ENCODE measurements around the gene ATXN2. TPM values are rescaled to one million over a fixed set of nuclear protein-coding genes. Genes with fewer than 3 reads are reported as not detected.
"Not testable (repeated sequence)": the region's sequence is repeated elsewhere in the genome, so short reads cannot be mapped to it uniquely, and the experiment has no call there.

Gene ATXN2
- total and polyA plus RNA-seq, 2 experiments from 2014 or later, result 19.2 to 56.4 TPM

DNA sequence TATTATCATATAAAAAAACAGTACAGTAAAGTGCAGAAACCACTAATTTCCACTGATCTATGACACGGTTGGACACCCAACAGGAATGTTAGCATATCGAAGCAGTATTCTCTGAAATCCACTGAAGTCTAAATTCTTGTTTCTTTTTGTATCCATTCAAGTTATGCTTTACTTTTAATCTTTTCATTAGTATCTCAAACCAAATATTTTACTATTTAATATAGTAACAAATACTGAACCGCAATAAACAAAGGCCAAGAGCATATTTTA lies 41.1 kb downstream of the ATXN2 start:
- Histone ChIP-seq H3K27ac (peak overlapping the region; percentile 65), H3F3A (ENCODE audit: insufficient read depth) (peaks cover 43% of the 10 kb centered on the region), H3K9ac (0 out of 2 replicates have a peak overlapping the region, but pooled peaks have one; percentile 5), H3K9me2 (ENCODE audit: insufficient read depth) (no peaks in the 10 kb centered on the region), H3K4me1 (ENCODE audit: insufficient read depth) (peaks cover 50% of the 10 kb centered on the region), H4K20me1 (ENCODE audit: insufficient read depth) (peaks cover 8% of the 10 kb centered on the region; the same call in 1 of the 2 replicates), H3K27me3 (replicated peaks; ENCODE audit: insufficient read depth) (no peaks in the 10 kb centered on the region), H3K4me2 (ENCODE audit: unreplicated experiment) (peak overlapping the region; percentile 74), H3K36me3 (ENCODE audit: low read depth) (0 out of 2 replicates have a peak, but pooled peaks cover 5% of the 10 kb centered on the region), H3K79me2 (ENCODE audit: insufficient read depth) (peaks cover 100% of the 10 kb centered on the region), H2AFZ (no peak overlapping the region), H3K4me3 (peak overlapping the region; percentile 43; the same call in 1 of the 2 replicates), H3K9me3 (ENCODE audit: low read depth) (no peaks in the 10 kb centered on the region)
- DNase-seq, result peak; percentile 34
- in situ Hi-C loops (cut with MboI), result no loop called here
- TF ChIP-seq EZH2phosphoT487 (IDR thresholded peaks at IDR 0.05; ENCODE audit: insufficient read depth, low read depth) (no peak), EZH2 (IDR thresholded peaks at IDR 0.05; ENCODE audit: insufficient read depth, poor library complexity, severe bottlenecking) (no peak)
- WGBS, 2 experiments (ENCODE audit: low coverage in 1 of 2, low lambda C conversion rate in 2 of 2, missing lambda C conversion rate in 2 of 2), result 43 to 55% methylated on average over 3 of the region's 3 CpGs

GRCh38 chr12:111557271-111558106 lies 41.6 kb downstream of the ATXN2 start:
- no peaks in the 10 kb centered on the region for H3K27me3 ChIP-seq (replicated peaks; ENCODE audit: insufficient read depth)
- in situ Hi-C loops (cut with MboI), result no loop called here
- H3K9me3 ChIP-seq (ENCODE audit: low read depth), result no peaks in the 10 kb centered on the region
- 0 out of 2 replicates have a peak, but pooled peaks cover 5% of the 10 kb centered on the region for H3K36me3 ChIP-seq (ENCODE audit: low read depth)
- peak; percentile 66 for DNase-seq
- H2AFZ ChIP-seq, result no peak overlapping the region
- peaks cover 8% of the 10 kb centered on the region; the same call in 1 of the 2 replicates for H4K20me1 ChIP-seq (ENCODE audit: insufficient read depth)
- H3K79me2 ChIP-seq (ENCODE audit: insufficient read depth), result peaks cover 100% of the 10 kb centered on the region
- H3K9me2 ChIP-seq (ENCODE audit: insufficient read depth), result no peaks in the 10 kb centered on the region
- H3K4me1 ChIP-seq (ENCODE audit: insufficient read depth), result peaks cover 44% of the 10 kb centered on the region
- H3F3A ChIP-seq (ENCODE audit: insufficient read depth), result peaks cover 45% of the 10 kb centered on the region
- 12% methylated on average over 5 of the region's 5 CpGs for WGBS, 2 experiments (ENCODE audit: low coverage in 1 of 2, low lambda C conversion rate in 2 of 2, missing lambda C conversion rate in 2 of 2)
- peak overlapping the region; percentile 65 for H3K27ac ChIP-seq
- peak overlapping the region; percentile 43 for H3K4me3 ChIP-seq
- TF ChIP-seq EZH2 (IDR thresholded peaks at IDR 0.05; ENCODE audit: insufficient read depth, poor library complexity, severe bottlenecking) (no peak), EZH2phosphoT487 (IDR thresholded peaks at IDR 0.05; ENCODE audit: insufficient read depth, low read depth) (no peak)
- peak overlapping the region; percentile 74 for H3K4me2 ChIP-seq (ENCODE audit: unreplicated experiment)
- peak overlapping the region; percentile 27 for H3K9ac ChIP-seq

GRCh38 chr12:111556676-111557075 lies 42.4 kb downstream of the ATXN2 start:
- peak overlapping the region; percentile 74 for H3K4me2 ChIP-seq (ENCODE audit: unreplicated experiment)
- in situ Hi-C loops (cut with MboI), result no loop called here

DNA sequence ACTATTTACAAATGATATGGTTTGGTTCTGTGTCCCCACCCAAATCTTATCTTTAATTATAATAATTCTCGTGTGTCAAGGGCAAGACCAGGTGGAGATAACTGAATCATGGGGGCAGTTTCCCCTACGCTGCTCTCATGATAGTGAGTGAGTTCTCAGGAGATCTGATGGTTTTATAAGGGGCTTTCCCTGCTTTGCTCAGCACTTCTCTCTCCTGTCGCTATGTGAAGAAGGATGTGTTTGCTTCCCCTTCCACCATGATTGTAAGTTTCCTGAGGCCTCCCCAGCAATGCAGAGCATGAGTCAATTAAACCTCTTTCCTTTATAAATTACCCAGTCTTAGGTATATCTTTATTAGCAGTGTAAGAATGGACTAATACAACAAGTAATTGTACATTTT lies 43.8 kb downstream of the ATXN2 start:
- peaks cover 38% of the 10 kb centered on the region for H3K4me1 ChIP-seq (ENCODE audit: insufficient read depth)
- H3K27me3 ChIP-seq (replicated peaks; ENCODE audit: insufficient read depth); H3K9ac ChIP-seq; H3K4me3 ChIP-seq; H3K9me2 ChIP-seq (ENCODE audit: insufficient read depth); DNase-seq; H3K9me3 ChIP-seq (ENCODE audit: low read depth); H4K20me1 ChIP-seq (ENCODE audit: insufficient read depth); H2AFZ ChIP-seq; in situ Hi-C loops (cut with MboI): not testable (repeated sequence)
- H3K4me2 ChIP-seq (ENCODE audit: unreplicated experiment), result peak overlapping the region; percentile 74
- WGBS, 2 experiments (ENCODE audit: low coverage in 1 of 2, low lambda C conversion rate in 2 of 2, missing lambda C conversion rate in 2 of 2), result 96 to 98% methylated on average over 3 of the region's 3 CpGs
- H3K36me3 ChIP-seq (ENCODE audit: low read depth), result peaks cover 10% of the 10 kb centered on the region
- peaks cover 49% of the 10 kb centered on the region for H3F3A ChIP-seq (ENCODE audit: insufficient read depth)
- peaks cover 100% of the 10 kb centered on the region for H3K79me2 ChIP-seq (ENCODE audit: insufficient read depth)
- peak overlapping the region; percentile 65; the same call in 1 of the 2 replicates for H3K27ac ChIP-seq

More at GRCh38 chr12:111556676-111557075, 42.4 kb downstream of the ATXN2 start:
- Histone ChIP-seq H3K36me3 (ENCODE audit: low read depth) (0 out of 2 replicates have a peak, but pooled peaks cover 5% of the 10 kb centered on the region), H3K9me3 (ENCODE audit: low read depth) (no peaks in the 10 kb centered on the region), H3K9me2 (ENCODE audit: insufficient read depth) (no peaks in the 10 kb centered on the region), H3K4me1 (ENCODE audit: insufficient read depth) (peaks cover 38% of the 10 kb centered on the region), H3K9ac (peak overlapping the region; percentile 27), H3K79me2 (ENCODE audit: insufficient read depth) (peaks cover 100% of the 10 kb centered on the region), H3K27me3 (replicated peaks; ENCODE audit: insufficient read depth) (no peaks in the 10 kb centered on the region), H3F3A (ENCODE audit: insufficient read depth) (peaks cover 49% of the 10 kb centered on the region), H4K20me1 (ENCODE audit: insufficient read depth) (peaks cover 8% of the 10 kb centered on the region; the same call in 1 of the 2 replicates), H3K4me3 (peak overlapping the region; percentile 43), H2AFZ (no peak overlapping the region), H3K27ac (peak overlapping the region; percentile 65)
- TF ChIP-seq EZH2 (IDR thresholded peaks at IDR 0.05; ENCODE audit: insufficient read depth, poor library complexity, severe bottlenecking) (no peak), EZH2phosphoT487 (IDR thresholded peaks at IDR 0.05; ENCODE audit: insufficient read depth, low read depth) (no peak)
- WGBS, 2 experiments (ENCODE audit: low coverage in 1 of 2, low lambda C conversion rate in 2 of 2, missing lambda C conversion rate in 2 of 2), result 57% methylated on average over 6 of the region's 6 CpGs
- DNase-seq, result peak; percentile 30
